Inflammatory macrophage treated with lipopolysaccharide for 4 hours (primary cell): ENCODE results near the gene FAM210A.

Source experiments
- DNase-seq: peaks from one replicate; pipeline ENCODE4 v3.0.0-alpha.2; 2020

Gene FAM210A

GRCh38 chr18:13620206-13620672, 106.1 kb downstream of the FAM210A start:
- DNase-seq, result no peak

GRCh38 chr18:13619505-13620205, 106.7 kb downstream of the FAM210A start:
- no peak for DNase-seq

- no peak for DNase-seq
Observed at GRCh38 chr18:13618760-13619438, 107.5 kb downstream of the FAM210A start.

DNA sequence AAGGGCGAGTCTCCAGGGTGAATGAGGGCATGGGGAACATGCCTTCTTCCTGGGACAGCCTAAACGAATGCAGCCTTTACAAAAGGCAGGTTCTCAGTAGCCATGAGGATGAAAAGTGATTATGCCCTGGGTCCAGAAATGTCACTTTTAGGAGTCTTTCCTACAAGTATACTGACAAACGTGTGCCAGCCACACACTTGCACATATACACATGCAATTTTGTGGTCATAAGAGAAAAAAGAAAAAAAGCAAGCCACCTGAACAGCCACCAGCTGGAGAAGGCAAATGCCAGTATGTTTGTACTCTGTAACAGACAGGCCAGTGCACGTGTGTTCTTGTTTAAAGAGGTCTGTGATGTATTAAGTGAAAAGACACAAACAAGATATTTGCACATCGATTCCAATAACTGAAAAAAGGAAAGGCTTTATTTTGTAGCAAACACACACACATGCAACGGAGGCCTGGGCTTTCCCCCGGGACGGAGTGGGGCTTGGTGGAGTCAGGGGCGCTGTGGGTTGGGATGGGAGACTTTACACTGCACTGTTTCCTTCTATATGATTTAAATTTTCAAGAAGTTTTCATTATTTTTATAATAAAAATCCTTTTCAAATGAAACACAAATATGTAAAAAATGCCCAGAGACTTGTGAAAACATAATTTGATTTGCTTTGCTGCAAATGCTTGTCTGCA, 108.4 kb downstream of the FAM210A start:
- DNase-seq, result no peak

- DNase-seq, result no peak
Observed at GRCh38 chr18:13616525-13617035, 109.8 kb downstream of the FAM210A start.

GRCh38 chr18:13616041-13616440, 110.3 kb downstream of the FAM210A start:
- DNase-seq, result no peak

DNA sequence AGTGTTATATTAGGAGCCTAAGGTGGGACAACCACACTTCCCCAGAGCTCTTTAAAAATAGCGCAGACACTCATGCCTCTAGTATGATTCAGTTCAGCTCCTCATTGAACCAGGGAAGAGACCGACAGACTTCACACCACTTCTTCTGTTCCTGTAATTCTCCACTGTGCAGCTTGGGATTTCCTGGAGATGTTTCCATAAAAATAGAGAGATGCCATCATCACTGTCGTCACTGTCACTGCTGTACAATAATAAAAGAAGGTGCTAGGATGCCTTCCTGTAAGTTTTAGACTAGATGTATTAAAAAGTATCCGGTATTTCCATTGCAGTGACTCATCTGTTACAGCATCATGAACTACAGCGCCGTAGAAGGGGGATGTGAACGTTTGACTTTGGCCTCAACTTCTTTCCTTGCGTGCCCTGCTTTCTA, 110.9 kb downstream of the FAM210A start:
- peak; percentile 81 for DNase-seq

DNA sequence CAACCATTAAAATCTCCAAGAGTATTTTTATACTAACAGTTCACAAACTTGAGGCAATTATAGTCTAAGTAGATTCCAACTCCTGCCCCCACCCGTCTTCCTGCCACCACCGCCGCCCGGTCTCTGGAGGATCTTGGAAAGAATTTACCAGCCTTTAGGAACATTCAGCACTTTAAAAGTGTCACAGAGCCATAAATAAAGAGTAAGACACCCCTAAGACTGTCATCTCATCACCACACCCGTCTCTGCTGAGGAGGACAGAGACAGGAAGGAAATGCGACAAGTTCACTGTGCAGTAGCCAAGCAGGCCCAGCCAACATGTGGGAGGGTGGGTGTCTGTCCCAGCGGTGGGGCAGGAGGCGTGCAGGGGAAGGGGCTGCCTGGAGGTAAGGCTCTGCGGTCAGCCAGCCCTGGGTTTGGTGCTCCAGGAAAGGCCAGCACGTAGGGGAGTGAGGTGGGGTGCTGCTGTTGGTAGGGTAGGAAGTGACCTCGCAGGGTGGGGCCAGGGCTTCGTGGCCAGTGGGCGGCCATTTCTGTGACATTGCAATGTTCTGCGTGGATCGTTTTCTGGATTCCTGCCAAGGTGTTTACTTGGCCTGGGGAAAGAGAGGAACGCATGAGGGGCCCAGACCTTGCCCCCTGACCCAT, 111.6 kb downstream of the FAM210A start:
- DNase-seq, result peak; percentile 67

DNA sequence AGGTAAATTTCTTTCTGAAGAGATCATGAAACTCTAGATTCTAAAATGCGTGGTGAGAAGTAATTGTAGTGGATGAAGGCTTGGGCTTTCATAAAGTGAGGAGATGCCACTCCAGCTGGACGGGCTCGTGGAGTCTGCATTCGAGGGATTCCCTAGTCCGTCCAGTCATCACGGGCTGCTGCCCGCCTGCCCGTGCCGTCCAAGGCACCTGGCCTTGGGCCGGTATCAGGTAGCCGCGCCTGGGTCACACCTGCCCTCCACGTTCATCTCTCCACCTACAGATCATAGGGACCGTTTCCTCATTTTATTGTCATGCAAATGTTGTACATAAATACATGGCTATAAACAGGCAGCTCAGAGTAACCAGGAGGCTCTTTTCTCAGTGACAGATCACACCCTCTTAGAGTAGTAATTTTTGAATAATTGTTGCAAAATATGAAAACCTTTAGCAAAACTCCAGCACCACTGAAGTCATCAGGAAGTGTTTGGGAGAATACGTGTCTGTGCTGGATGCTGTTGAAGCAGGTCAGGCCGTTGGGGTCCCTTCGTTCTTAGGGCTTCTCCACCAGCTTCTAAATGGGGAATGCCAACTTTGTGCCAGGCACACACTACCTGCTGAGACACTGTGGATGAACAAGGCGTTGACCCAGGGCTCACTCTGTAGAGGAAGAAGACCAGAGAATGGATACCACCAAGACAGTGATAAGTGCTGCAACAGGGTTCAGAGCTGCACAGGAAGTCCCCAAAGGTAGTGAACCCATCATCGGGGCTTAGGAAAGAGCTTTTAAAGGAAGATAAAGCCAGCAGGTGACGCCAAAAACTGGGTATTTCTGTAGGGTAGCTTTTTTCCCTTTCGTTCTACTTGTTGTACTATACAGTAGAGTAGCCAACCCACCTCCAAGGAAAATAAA, 112.5 kb downstream of the FAM210A start:
- DNase-seq, result peak; percentile 32
